ENCODE measurements around the gene MARCHF10. TPM values are rescaled to one million over a fixed set of nuclear protein-coding genes. Genes with fewer than 3 reads are reported as not detected.

Gene MARCHF10
- total and polyA plus RNA-seq, 9 donors = 0.09 to 1.1 (median 0.42) TPM

- WGBS (ENCODE audit: insufficient coverage) = 88% methylated on average over 16 of the region's 17 CpGs
- Histone ChIP-seq H3K27ac (ENCODE audit: low read length) (no peak overlapping the region), H3K4me3 (ENCODE audit: low read length) (no peak overlapping the region), H3K36me3 (ENCODE audit: control insufficient read depth, insufficient read depth, low read length) (peaks cover 42% of the 10 kb centered on the region), H3K27me3 (ENCODE audit: control insufficient read depth, insufficient read depth, low read length) (no peaks in the 10 kb centered on the region), H3K9me3 (replicated peaks; ENCODE audit: control insufficient read depth, low read depth, low read length) (no peaks in the 10 kb centered on the region), H3K4me1 (ENCODE audit: control insufficient read depth, insufficient read depth, low read length) (peaks cover 2% of the 10 kb centered on the region)
- no peak for DNase-seq
These were observed 126.8 kb downstream of the MARCHF10 start for GRCh38 chr17:62681061-62681938.

GRCh38 chr17:62680541-62681052 lies 127.5 kb downstream of the MARCHF10 start:
- H3K9me3 ChIP-seq (replicated peaks; ENCODE audit: control insufficient read depth, low read depth, low read length) = no peaks in the 10 kb centered on the region
- no peaks in the 10 kb centered on the region for H3K27me3 ChIP-seq (ENCODE audit: control insufficient read depth, insufficient read depth, low read length)
- no peak for DNase-seq
- peaks cover 46% of the 10 kb centered on the region for H3K36me3 ChIP-seq (ENCODE audit: control insufficient read depth, insufficient read depth, low read length)
- peaks cover 6% of the 10 kb centered on the region for H3K4me1 ChIP-seq (ENCODE audit: control insufficient read depth, insufficient read depth, low read length)
- H3K27ac ChIP-seq (ENCODE audit: low read length) = no peak overlapping the region
- 64% methylated on average over 33 of the region's 36 CpGs for WGBS (ENCODE audit: insufficient coverage)
- H3K4me3 ChIP-seq (ENCODE audit: low read length) = no peak overlapping the region

DNA sequence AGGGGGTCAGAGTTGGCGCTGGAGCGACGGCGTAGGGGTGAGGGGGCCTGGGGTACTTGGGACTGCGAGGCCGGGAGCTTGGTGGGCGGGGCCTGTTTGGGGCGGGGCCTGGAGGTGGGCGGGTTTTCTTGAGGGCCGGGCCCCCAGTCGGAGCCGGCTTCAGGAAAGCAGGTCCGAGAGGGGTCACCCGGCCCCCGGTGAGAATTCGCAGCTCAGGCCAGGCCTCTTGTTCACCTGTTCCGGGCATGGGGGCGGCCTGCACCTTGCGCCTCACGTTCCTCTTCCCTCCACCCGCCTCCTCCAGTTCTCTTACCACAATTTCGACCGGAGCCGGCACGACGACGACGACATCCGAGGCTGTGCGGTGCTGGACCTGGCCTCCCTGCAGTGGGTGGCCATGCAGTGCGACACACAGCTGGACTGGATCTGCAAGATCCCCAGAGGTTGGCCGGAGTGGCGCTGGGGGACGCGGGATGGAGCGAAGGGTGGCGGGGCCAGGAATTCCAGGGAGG lies 128.2 kb downstream of the MARCHF10 start:
- peaks cover 12% of the 10 kb centered on the region for H3K4me1 ChIP-seq (ENCODE audit: control insufficient read depth, insufficient read depth, low read length)
- no peak for DNase-seq
- 68% methylated on average over 32 of the region's 37 CpGs for WGBS (ENCODE audit: insufficient coverage)
- H3K4me3 ChIP-seq (ENCODE audit: low read length) = no peak overlapping the region
- no peak overlapping the region for H3K27ac ChIP-seq (ENCODE audit: low read length)
- no peaks in the 10 kb centered on the region for H3K27me3 ChIP-seq (ENCODE audit: control insufficient read depth, insufficient read depth, low read length)
- no peaks in the 10 kb centered on the region for H3K9me3 ChIP-seq (replicated peaks; ENCODE audit: control insufficient read depth, low read depth, low read length)
- peaks cover 49% of the 10 kb centered on the region for H3K36me3 ChIP-seq (ENCODE audit: control insufficient read depth, insufficient read depth, low read length)

GRCh38 chr17:62678214-62678919 lies 129.7 kb downstream of the MARCHF10 start:
- H3K9me3 ChIP-seq (replicated peaks; ENCODE audit: control insufficient read depth, low read depth, low read length) = no peaks in the 10 kb centered on the region
- peaks cover 51% of the 10 kb centered on the region for H3K36me3 ChIP-seq (ENCODE audit: control insufficient read depth, insufficient read depth, low read length)
- no peak for DNase-seq
- WGBS (ENCODE audit: insufficient coverage) = 81% methylated on average over 10 of the region's 10 CpGs
- H3K27me3 ChIP-seq (ENCODE audit: control insufficient read depth, insufficient read depth, low read length) = no peaks in the 10 kb centered on the region
- peaks cover 24% of the 10 kb centered on the region for H3K4me1 ChIP-seq (ENCODE audit: control insufficient read depth, insufficient read depth, low read length)
- H3K27ac ChIP-seq (ENCODE audit: low read length) = no peak overlapping the region
- H3K4me3 ChIP-seq (ENCODE audit: low read length) = no peak overlapping the region

DNA sequence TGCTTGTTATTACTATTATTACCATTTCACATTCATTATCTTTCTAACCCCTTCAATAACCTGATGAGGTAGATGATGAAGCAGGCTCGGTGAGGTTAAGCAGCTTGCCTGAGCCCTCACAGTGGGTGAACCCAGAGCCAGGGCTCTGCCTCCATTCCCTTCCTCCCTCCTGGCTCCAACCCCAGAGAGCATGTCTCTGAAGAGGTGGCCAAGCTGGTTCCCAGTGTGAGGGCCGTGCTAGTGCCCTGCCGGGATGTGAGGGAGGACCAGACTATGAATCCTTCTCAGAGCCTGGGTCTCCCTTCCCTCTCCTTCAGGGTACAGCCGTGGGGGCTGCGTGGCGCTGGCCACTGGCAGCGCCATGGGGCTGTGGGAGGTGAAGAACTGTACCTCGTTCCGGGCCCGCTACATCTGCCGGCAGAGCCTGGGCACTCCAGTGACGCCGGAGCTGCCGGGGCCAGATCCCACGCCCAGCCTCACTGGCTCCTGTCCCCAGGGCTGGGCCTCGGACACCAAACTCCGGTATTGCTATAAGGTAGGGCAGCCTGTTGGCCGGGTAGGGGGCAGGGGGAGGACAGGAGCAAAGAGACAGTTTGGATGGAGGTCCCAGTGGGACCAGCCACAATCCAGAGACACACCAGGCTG lies 131.0 kb downstream of the MARCHF10 start:
- WGBS (ENCODE audit: insufficient coverage) = 96% methylated on average over 14 of the region's 18 CpGs
- H3K36me3 ChIP-seq (ENCODE audit: control insufficient read depth, insufficient read depth, low read length) = peaks cover 50% of the 10 kb centered on the region
- H3K27ac ChIP-seq (ENCODE audit: low read length) = no peak overlapping the region
- no peak overlapping the region for H3K4me3 ChIP-seq (ENCODE audit: low read length)
- no peaks in the 10 kb centered on the region for H3K27me3 ChIP-seq (ENCODE audit: control insufficient read depth, insufficient read depth, low read length)
- H3K9me3 ChIP-seq (replicated peaks; ENCODE audit: control insufficient read depth, low read depth, low read length) = no peaks in the 10 kb centered on the region
- H3K4me1 ChIP-seq (ENCODE audit: control insufficient read depth, insufficient read depth, low read length) = peaks cover 24% of the 10 kb centered on the region
- no peak for DNase-seq

- H3K27ac ChIP-seq (ENCODE audit: low read length) = no peak overlapping the region
- H3K9me3 ChIP-seq (replicated peaks; ENCODE audit: control insufficient read depth, low read depth, low read length) = no peaks in the 10 kb centered on the region
- no peak overlapping the region for H3K4me3 ChIP-seq (ENCODE audit: low read length)
- 87% methylated on average over 14 of the region's 16 CpGs for WGBS (ENCODE audit: insufficient coverage)
- peaks cover 47% of the 10 kb centered on the region for H3K36me3 ChIP-seq (ENCODE audit: control insufficient read depth, insufficient read depth, low read length)
- peaks cover 24% of the 10 kb centered on the region for H3K4me1 ChIP-seq (ENCODE audit: control insufficient read depth, insufficient read depth, low read length)
- DNase-seq = no peak
- H3K27me3 ChIP-seq (ENCODE audit: control insufficient read depth, insufficient read depth, low read length) = no peaks in the 10 kb centered on the region
These were observed 131.7 kb downstream of the MARCHF10 start for GRCh38 chr17:62676231-62676943.

- H3K9me3 ChIP-seq (replicated peaks; ENCODE audit: control insufficient read depth, low read depth, low read length) = no peaks in the 10 kb centered on the region
- H3K4me1 ChIP-seq (ENCODE audit: control insufficient read depth, insufficient read depth, low read length) = peaks cover 24% of the 10 kb centered on the region
- no peak overlapping the region for H3K4me3 ChIP-seq (ENCODE audit: low read length)
- WGBS (ENCODE audit: insufficient coverage) = 87% methylated on average over 4 of the region's 4 CpGs
- no peak for DNase-seq
- no peaks in the 10 kb centered on the region for H3K27me3 ChIP-seq (ENCODE audit: control insufficient read depth, insufficient read depth, low read length)
- peaks cover 40% of the 10 kb centered on the region for H3K36me3 ChIP-seq (ENCODE audit: control insufficient read depth, insufficient read depth, low read length)
- H3K27ac ChIP-seq (ENCODE audit: low read length) = no peak overlapping the region
These were observed 132.4 kb downstream of the MARCHF10 start for GRCh38 chr17:62675701-62676100.

GRCh38 chr17:62675260-62675659 lies 132.9 kb downstream of the MARCHF10 start:
- Histone ChIP-seq H3K27me3 (ENCODE audit: control insufficient read depth, insufficient read depth, low read length) (no peaks in the 10 kb centered on the region), H3K9me3 (replicated peaks; ENCODE audit: control insufficient read depth, low read depth, low read length) (no peaks in the 10 kb centered on the region), H3K27ac (ENCODE audit: low read length) (peak overlapping the region; percentile 29), H3K4me3 (ENCODE audit: low read length) (no peak overlapping the region), H3K36me3 (ENCODE audit: control insufficient read depth, insufficient read depth, low read length) (peaks cover 39% of the 10 kb centered on the region), H3K4me1 (ENCODE audit: control insufficient read depth, insufficient read depth, low read length) (peaks cover 24% of the 10 kb centered on the region)
- peak; percentile 69 for DNase-seq
- WGBS (ENCODE audit: insufficient coverage) = 56% methylated on average over 11 of the region's 12 CpGs

DNA sequence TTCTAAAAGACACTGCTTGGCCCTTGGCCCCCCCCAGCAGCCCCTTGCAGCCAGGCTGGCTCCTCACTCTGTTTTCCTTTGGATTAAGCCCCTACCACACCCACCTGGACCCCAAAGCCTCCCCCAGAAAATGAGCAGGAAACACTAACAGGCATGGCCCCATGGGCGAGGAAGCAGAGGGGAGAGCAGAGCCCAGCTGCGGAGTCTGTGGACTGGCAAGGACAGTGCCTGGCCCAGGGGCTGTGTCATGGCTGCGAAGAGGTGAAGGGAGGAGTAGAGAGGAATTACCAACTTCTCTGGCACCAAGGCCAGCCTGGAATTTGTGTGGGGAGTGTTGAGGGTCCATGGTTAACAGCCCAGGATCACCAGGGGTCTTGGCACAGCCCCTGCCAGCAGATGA lies 133.3 kb downstream of the MARCHF10 start:
- no peaks in the 10 kb centered on the region for H3K27me3 ChIP-seq (ENCODE audit: control insufficient read depth, insufficient read depth, low read length)
- peak overlapping the region; percentile 29 for H3K27ac ChIP-seq (ENCODE audit: low read length)
- peaks cover 43% of the 10 kb centered on the region for H3K36me3 ChIP-seq (ENCODE audit: control insufficient read depth, insufficient read depth, low read length)
- no peak for DNase-seq
- WGBS (ENCODE audit: insufficient coverage) = 54% methylated on average over 3 of the region's 3 CpGs
- H3K4me3 ChIP-seq (ENCODE audit: low read length) = no peak overlapping the region
- H3K9me3 ChIP-seq (replicated peaks; ENCODE audit: control insufficient read depth, low read depth, low read length) = no peaks in the 10 kb centered on the region
- peaks cover 24% of the 10 kb centered on the region for H3K4me1 ChIP-seq (ENCODE audit: control insufficient read depth, insufficient read depth, low read length)

All from muscle of leg (tissue), 11 donors.